Calu3 (cell line): ENCODE data around the gene BAK1. TPM values are rescaled to one million over a fixed set of nuclear protein-coding genes. Genes with fewer than 3 reads are reported as not detected.

ENCODE experiments used
- BruUV-seq: library from RNA; stranded (reverse); fragments of 400-500 nt; replicated peaks from 2 replicates; lab custom pipeline; 2021; lab: Mats Ljungman, UMichigan
- CTCF ChIA-PET: fragments of 300-600 bp; sonication (Branson Sonifier 250); formaldehyde crosslinking; loops from one replicate; lab custom pipeline; 2022; ENCODE audit warnings: antibody characterized with exemption; lab: Charles Lee
- DNase-seq: peaks from one replicate; pipeline ENCODE4 v3.0.0; 2022
- H3K27ac Mint-ChIP-seq: one replicate; pipeline ENCODE4 v1.8.0; 2022; ENCODE audit warnings: mixed read lengths; ENCODE audit not compliant: unreplicated experiment
- H3K27me3 Mint-ChIP-seq: one replicate; pipeline ENCODE4 v1.8.0; 2022; ENCODE audit warnings: mixed read lengths; ENCODE audit not compliant: unreplicated experiment
- H3K36me3 Mint-ChIP-seq: one replicate; pipeline ENCODE4 v1.8.0; 2022; ENCODE audit warnings: mild to moderate bottlenecking, moderate library complexity, mixed read lengths; ENCODE audit not compliant: insufficient read depth, unreplicated experiment
- H3K4me1 Mint-ChIP-seq: one replicate; pipeline ENCODE4 v1.8.0; 2022; ENCODE audit warnings: mild to moderate bottlenecking, low read depth, mixed read lengths; ENCODE audit not compliant: unreplicated experiment
- H3K4me3 Mint-ChIP-seq: one replicate; pipeline ENCODE4 v1.8.0; 2022; ENCODE audit warnings: mild to moderate bottlenecking, low read depth, moderate library complexity, mixed read lengths; ENCODE audit not compliant: unreplicated experiment
- H3K9me3 Mint-ChIP-seq: one replicate; pipeline ENCODE4 v1.8.0; 2022; ENCODE audit warnings: low read depth, mixed read lengths; ENCODE audit not compliant: unreplicated experiment
- CTCF ChIP-seq: fragments of 200-600 bp; IDR thresholded peaks from one replicate; pipeline ENCODE4 v1.8.0; 2022; ENCODE audit warnings: antibody characterized with exemption; ENCODE audit not compliant: unreplicated experiment
- intact Hi-C: fragments of 100-400 bp; cut with micrococcal nuclease; formaldehyde crosslinking; loops from one replicate; pipeline ENCODE4 v1.10.0; 2022; ENCODE audit not compliant: unreplicated experiment
- total RNA-seq: library from RNA; stranded (reverse); gene quantifications from 2 replicates; pipeline ENCODE4 v1.2.3, GENCODE V29; 2022

The BAK1 gene
- total RNA-seq, 1 experiment from 2014 or later = 31.6 TPM

- no peak overlapping the region for H3K27ac Mint-ChIP-seq
- peaks cover 9% of the 10 kb centered on the region for H3K9me3 Mint-ChIP-seq
- BruUV-seq = no TSS peak
- DNase-seq = no peak
- peaks cover 7% of the 10 kb centered on the region for H3K36me3 Mint-ChIP-seq
- no peaks in the 10 kb centered on the region for H3K27me3 Mint-ChIP-seq
- TF ChIP-seq CTCF = no peak
- peaks cover 56% of the 10 kb centered on the region for H3K4me1 Mint-ChIP-seq
- H3K4me3 Mint-ChIP-seq = no peak overlapping the region
- intact Hi-C loops = no loop called here
- CTCF ChIA-PET = interaction anchor here (0.6 to 2.1 kb wide), 7 partner anchors 12 to 189 kb away, joined by 3 to 14 read pairs (median 4); partner anchors contain the start of genes BAK1 and CUTA
Measured at GRCh38 chr6:33607126-33607783, 27.2 kb upstream of the BAK1 start.

- Mint-ChIP-seq H3K9me3 (peaks cover 9% of the 10 kb centered on the region), H3K36me3 (peaks cover 7% of the 10 kb centered on the region), H3K4me1 (peaks cover 56% of the 10 kb centered on the region), H3K27ac (no peak overlapping the region), H3K27me3 (no peaks in the 10 kb centered on the region), H3K4me3 (no peak overlapping the region)
- intact Hi-C loops = no loop called here
- no peak for TF ChIP-seq CTCF
- CTCF ChIA-PET = interaction anchor here (0.9 to 2.1 kb wide), 5 partner anchors 12 to 188 kb away, joined by 3 to 14 read pairs (median 5); partner anchors contain the start of genes BAK1 and CUTA
- no peak for DNase-seq
- no TSS peak for BruUV-seq
Measured at GRCh38 chr6:33606642-33607041, 26.6 kb upstream of the BAK1 start.

GRCh38 chr6:33604941-33605854, 25.1 kb upstream of the BAK1 start:
- Mint-ChIP-seq H3K4me1 (peaks cover 42% of the 10 kb centered on the region), H3K9me3 (peaks cover 9% of the 10 kb centered on the region), H3K4me3 (no peak overlapping the region), H3K27ac (no peak overlapping the region), H3K27me3 (no peaks in the 10 kb centered on the region), H3K36me3 (no peaks in the 10 kb centered on the region)
- DNase-seq = no peak
- CTCF ChIA-PET = interaction anchor here (0.6 kb wide), 2 partner anchors 22 to 29 kb away, joined by 4 read pairs; no protein-coding TSS in a partner anchor
- no TSS peak for BruUV-seq
- intact Hi-C loops = no loop called here
- no peak for TF ChIP-seq CTCF

GRCh38 chr6:33602180-33602579, 22.1 kb upstream of the BAK1 start:
- CTCF ChIA-PET = no interaction called here
- Mint-ChIP-seq H3K9me3 (peaks cover 9% of the 10 kb centered on the region), H3K36me3 (no peaks in the 10 kb centered on the region), H3K4me3 (no peak overlapping the region), H3K27me3 (no peaks in the 10 kb centered on the region), H3K4me1 (peaks cover 29% of the 10 kb centered on the region), H3K27ac (no peak overlapping the region)
- intact Hi-C loops = no loop called here
- TF ChIP-seq CTCF = no peak
- no peak for DNase-seq
- BruUV-seq = no TSS peak
